ENCODE results near the gene TMEM42.

Gene TMEM42

DNA sequence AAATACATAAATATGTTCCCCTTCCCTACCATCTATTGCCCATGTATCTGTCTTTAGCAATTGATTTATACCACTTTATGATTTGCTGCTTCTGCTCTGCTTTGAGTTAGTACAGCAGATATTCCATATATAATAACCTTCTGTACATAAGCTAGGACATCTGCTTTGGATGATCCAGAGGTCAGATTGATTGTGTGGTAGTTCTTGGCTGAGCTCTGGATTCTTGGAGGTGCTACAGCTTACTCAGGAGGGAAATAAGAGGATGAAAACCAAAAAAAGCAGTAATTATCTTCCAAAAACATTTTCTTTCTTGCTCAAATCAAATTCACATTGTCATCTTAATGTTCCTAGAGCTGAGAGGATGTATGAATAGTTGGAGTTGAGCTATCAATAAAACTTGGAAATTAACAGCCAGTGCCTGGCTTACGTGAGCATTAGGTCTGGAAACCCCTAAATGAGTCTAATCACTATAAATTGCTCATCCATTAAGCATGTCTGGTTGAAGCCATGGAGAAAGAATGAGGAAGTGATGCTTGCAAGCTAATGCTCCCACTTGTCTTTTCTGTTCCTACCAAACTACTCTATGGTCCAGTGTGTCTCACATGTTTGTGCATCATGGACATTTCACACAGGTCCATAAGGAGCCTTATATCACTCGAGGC, 36.3 kb upstream of the TMEM42 start:
- H3K79me2 ChIP-seq (ENCODE audit: control insufficient read depth, low read length) = no peaks in the 10 kb centered on the region

GRCh38 chr3:44827196-44827595, 34.5 kb upstream of the TMEM42 start:
- Histone ChIP-seq H3K4me2 (ENCODE audit: low read length) (no peak overlapping the region), H3K4me1 (ENCODE audit: control insufficient read depth, low read length) (no peaks in the 10 kb centered on the region), H3K9me2 (replicated peaks; ENCODE audit: control insufficient read depth, low read length) (no peaks in the 10 kb centered on the region), H3K27me3 (ENCODE audit: control insufficient read depth, low read length) (no peaks in the 10 kb centered on the region), H3K9me3 (ENCODE audit: control insufficient read depth, insufficient read depth, low read length) (no peaks in the 10 kb centered on the region), H3F3A (ENCODE audit: control insufficient read depth, insufficient read depth) (0 out of 2 replicates have a peak, but pooled peaks cover 2% of the 10 kb centered on the region), H4K20me1 (ENCODE audit: control insufficient read depth, insufficient read depth, low read depth, low read length) (no peaks in the 10 kb centered on the region), H3K36me3 (ENCODE audit: control insufficient read depth, low read length) (peaks cover 72% of the 10 kb centered on the region), H3K4me3 (ENCODE audit: low read length) (no peak overlapping the region), H3K79me2 (ENCODE audit: control insufficient read depth, low read length) (no peaks in the 10 kb centered on the region), H3K27ac (ENCODE audit: low read depth, low read length) (no peak overlapping the region)
- no peak for TF ChIP-seq EZH2phosphoT487 (IDR thresholded peaks at IDR 0.05; ENCODE audit: borderline replicate concordance, low read length)
- TF ChIP-seq, protein P1, sequence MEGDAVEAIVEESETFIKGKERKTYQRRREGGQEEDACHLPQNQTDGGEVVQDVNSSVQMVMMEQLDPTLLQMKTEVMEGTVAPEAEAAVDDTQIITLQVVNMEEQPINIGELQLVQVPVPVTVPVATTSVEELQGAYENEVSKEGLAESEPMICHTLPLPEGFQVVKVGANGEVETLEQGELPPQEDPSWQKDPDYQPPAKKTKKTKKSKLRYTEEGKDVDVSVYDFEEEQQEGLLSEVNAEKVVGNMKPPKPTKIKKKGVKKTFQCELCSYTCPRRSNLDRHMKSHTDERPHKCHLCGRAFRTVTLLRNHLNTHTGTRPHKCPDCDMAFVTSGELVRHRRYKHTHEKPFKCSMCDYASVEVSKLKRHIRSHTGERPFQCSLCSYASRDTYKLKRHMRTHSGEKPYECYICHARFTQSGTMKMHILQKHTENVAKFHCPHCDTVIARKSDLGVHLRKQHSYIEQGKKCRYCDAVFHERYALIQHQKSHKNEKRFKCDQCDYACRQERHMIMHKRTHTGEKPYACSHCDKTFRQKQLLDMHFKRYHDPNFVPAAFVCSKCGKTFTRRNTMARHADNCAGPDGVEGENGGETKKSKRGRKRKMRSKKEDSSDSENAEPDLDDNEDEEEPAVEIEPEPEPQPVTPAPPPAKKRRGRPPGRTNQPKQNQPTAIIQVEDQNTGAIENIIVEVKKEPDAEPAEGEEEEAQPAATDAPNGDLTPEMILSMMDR (IDR thresholded peaks at IDR 0.05; ENCODE audit: low read depth, low read length, poor library complexity, severe bottlenecking) = no peak

More for the DNA sequence above, 36.3 kb upstream of the TMEM42 start:
- Histone ChIP-seq H3K4me3 (ENCODE audit: low read length) (no peak overlapping the region), H3K4me2 (ENCODE audit: low read length) (no peak overlapping the region), H3K9me2 (replicated peaks; ENCODE audit: control insufficient read depth, low read length) (no peaks in the 10 kb centered on the region), H3F3A (ENCODE audit: control insufficient read depth, insufficient read depth) (0 out of 2 replicates have a peak, but pooled peaks cover 2% of the 10 kb centered on the region), H4K20me1 (ENCODE audit: control insufficient read depth, insufficient read depth, low read depth, low read length) (no peaks in the 10 kb centered on the region), H3K9me3 (ENCODE audit: control insufficient read depth, insufficient read depth, low read length) (no peaks in the 10 kb centered on the region), H3K27ac (ENCODE audit: low read depth, low read length) (no peak overlapping the region), H3K4me1 (ENCODE audit: control insufficient read depth, low read length) (no peaks in the 10 kb centered on the region), H3K36me3 (ENCODE audit: control insufficient read depth, low read length) (peaks cover 55% of the 10 kb centered on the region), H3K27me3 (ENCODE audit: control insufficient read depth, low read length) (no peaks in the 10 kb centered on the region)
- TF ChIP-seq, protein P1 (IDR thresholded peaks at IDR 0.05; ENCODE audit: low read depth, low read length, poor library complexity, severe bottlenecking) = no peak
- TF ChIP-seq EZH2phosphoT487 (IDR thresholded peaks at IDR 0.05; ENCODE audit: borderline replicate concordance, low read length) = no peak

DNA sequence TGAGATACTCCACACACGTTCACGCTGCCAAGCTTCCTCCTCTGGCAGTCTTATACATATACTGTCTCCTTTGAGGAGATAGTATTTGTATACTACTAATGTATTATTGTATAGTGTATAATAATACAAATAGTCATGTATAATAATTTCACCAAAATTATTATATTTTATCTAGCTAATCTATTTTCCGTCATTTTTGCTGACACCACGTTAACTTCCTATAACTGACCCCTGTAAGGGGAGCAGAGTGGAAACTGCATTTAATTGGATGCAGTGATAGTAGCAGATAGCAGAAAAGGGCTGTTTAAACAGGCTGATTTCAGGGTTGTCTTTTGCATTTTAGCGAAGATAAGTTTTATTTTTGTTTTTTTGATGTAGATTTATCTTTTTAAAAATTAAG, 30.5 kb upstream of the TMEM42 start:
- Histone ChIP-seq H3K4me2 (ENCODE audit: low read length) (no peak overlapping the region), H3K9me3 (ENCODE audit: control insufficient read depth, insufficient read depth, low read length) (no peaks in the 10 kb centered on the region), H4K20me1 (ENCODE audit: control insufficient read depth, insufficient read depth, low read depth, low read length) (no peaks in the 10 kb centered on the region), H3K9me2 (replicated peaks; ENCODE audit: control insufficient read depth, low read length) (no peaks in the 10 kb centered on the region), H3K79me2 (ENCODE audit: control insufficient read depth, low read length) (no peaks in the 10 kb centered on the region), H3K4me1 (ENCODE audit: control insufficient read depth, low read length) (no peaks in the 10 kb centered on the region), H3F3A (ENCODE audit: control insufficient read depth, insufficient read depth) (no peaks in the 10 kb centered on the region), H3K27me3 (ENCODE audit: control insufficient read depth, low read length) (no peaks in the 10 kb centered on the region), H3K4me3 (ENCODE audit: low read length) (no peak overlapping the region), H3K27ac (ENCODE audit: low read depth, low read length) (no peak overlapping the region), H3K36me3 (ENCODE audit: control insufficient read depth, low read length) (peaks cover 76% of the 10 kb centered on the region)
- TF ChIP-seq, protein P1 (IDR thresholded peaks at IDR 0.05; ENCODE audit: low read depth, low read length, poor library complexity, severe bottlenecking) = no peak
- no peak for TF ChIP-seq EZH2phosphoT487 (IDR thresholded peaks at IDR 0.05; ENCODE audit: borderline replicate concordance, low read length)

Data from DOHH2 (cell line).